ENCODE results near the gene CXXC5.
"Not testable (repeated sequence)": the region's sequence is repeated elsewhere in the genome, so short reads cannot be mapped to it uniquely, and the experiment has no call there.

Gene CXXC5

GRCh38 chr5:139648205-139649081 lies at the start of gene CXXC5:
TSS of gene CXXC5 (plus strand) at chr5:139648349. CDS start at chr5:139680524, 32,175 bp downstream.
- DNase-seq: peak; percentile 95

GRCh38 chr5:139598601-139598965 lies 49.6 kb upstream of the CXXC5 start:
- not testable (repeated sequence) for DNase-seq

GRCh38 chr5:139600336-139600949 lies 47.7 kb upstream of the CXXC5 start:
- DNase-seq: no peak

GRCh38 chr5:139601429-139601828 lies 46.7 kb upstream of the CXXC5 start:
- DNase-seq: no peak

- not testable (repeated sequence) for DNase-seq
Measured at GRCh38 chr5:139601948-139602347, 46.2 kb upstream of the CXXC5 start.

- DNase-seq: no peak
Measured at GRCh38 chr5:139605887-139606286, 42.3 kb upstream of the CXXC5 start.

- peak; percentile 38 for DNase-seq
Measured at GRCh38 chr5:139611703-139612584, 36.2 kb upstream of the CXXC5 start.

- DNase-seq: no peak
Measured at GRCh38 chr5:139619861-139620260, 28.3 kb upstream of the CXXC5 start.

GRCh38 chr5:139625398-139625797 lies 22.8 kb upstream of the CXXC5 start:
- DNase-seq: not testable (repeated sequence)

GRCh38 chr5:139630855-139631254 lies 17.3 kb upstream of the CXXC5 start:
- no peak for DNase-seq

GRCh38 chr5:139631520-139632165 lies 16.5 kb upstream of the CXXC5 start:
- DNase-seq: no peak

GRCh38 chr5:139633295-139634027 lies 14.7 kb upstream of the CXXC5 start:
- DNase-seq: peak; percentile 86

GRCh38 chr5:139634028-139634325 lies 14.2 kb upstream of the CXXC5 start:
- DNase-seq: no peak

- no peak for DNase-seq
Measured at GRCh38 chr5:139634541-139634940, 13.6 kb upstream of the CXXC5 start.

- DNase-seq: no peak
Measured at GRCh38 chr5:139635191-139635590, 13.0 kb upstream of the CXXC5 start.

GRCh38 chr5:139635606-139636206 lies 12.4 kb upstream of the CXXC5 start:
- peak; percentile 91 for DNase-seq

GRCh38 chr5:139636207-139636792 lies 11.8 kb upstream of the CXXC5 start:
- peak; percentile 71 for DNase-seq

GRCh38 chr5:139636975-139637408 lies 11.2 kb upstream of the CXXC5 start:
- DNase-seq: peak; percentile 63

- peak; percentile 94 for DNase-seq
Measured at GRCh38 chr5:139637438-139638089, 10.6 kb upstream of the CXXC5 start.

- DNase-seq: peak; percentile 86
Measured at GRCh38 chr5:139638090-139638735, 9.9 kb upstream of the CXXC5 start.
